Germinal center (tissue), 1 donor: ENCODE results near the gene SLC41A3.
"Not testable (repeated sequence)": the region's sequence is repeated elsewhere in the genome, so short reads cannot be mapped to it uniquely, and the experiment has no call there.

Experiments
- DNase-seq: peaks from one replicate; pipeline ENCODE4 v3.0.0; 2012; ENCODE audit warnings: mixed read lengths, low spot score

Gene SLC41A3

GRCh38 chr3:126082362-126083137, 1.4 kb downstream of the SLC41A3 start:
- no peak for DNase-seq

DNA sequence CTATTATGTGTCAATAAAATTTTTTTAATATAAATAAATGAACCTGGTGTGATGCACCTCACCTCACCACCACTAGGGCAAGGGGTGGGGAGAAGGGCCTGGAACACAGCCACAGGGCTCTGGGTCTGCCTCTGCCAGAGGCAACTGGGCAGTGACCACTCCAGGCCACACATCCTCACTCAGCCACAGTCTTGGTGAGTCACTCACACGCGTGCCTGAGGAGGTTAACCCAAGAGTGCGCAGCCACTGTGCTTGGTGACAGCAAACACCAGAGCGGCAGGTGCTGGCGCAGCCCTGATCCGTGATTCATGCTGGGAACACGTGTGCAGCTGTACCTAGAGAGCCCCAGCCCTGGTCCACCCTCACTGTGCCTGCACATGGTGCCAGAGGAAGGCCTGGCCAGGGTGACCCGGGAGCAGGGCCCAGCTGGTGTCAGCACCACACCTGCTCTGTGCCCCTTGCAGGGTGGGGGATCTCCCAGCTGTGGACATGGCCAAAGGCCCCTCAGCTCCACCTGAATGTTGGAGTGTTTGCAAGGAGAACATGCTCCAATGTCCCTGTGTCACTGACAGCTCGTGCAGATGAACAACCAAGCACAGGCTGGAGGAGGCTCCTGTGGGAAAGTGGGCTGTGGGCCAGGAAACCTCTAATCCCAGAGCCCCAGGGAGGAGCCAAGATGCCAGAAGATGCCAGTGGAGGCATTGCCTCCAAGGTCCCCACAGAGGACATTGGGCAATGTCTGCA, 2.1 kb downstream of the SLC41A3 start:
- DNase-seq, result no peak

DNA sequence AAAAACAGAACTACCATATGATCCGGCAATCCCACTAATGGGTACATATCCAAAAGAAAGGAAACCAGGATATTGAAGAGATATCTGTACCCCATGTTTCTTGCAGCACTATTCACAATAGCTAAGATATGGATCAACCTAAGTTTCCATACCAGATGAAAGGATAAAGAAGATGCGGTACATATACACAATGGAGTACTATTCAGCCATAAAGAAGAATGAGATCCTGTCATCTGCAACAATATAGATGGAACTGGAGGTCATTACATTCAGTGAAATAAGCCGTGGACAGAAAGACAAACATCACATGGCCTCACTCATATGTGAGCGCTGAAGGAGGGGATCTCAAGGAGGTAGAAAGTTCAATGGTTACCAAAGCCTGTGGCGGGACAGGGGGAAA, 3.0 kb downstream of the SLC41A3 start:
- DNase-seq, result no peak

- no peak for DNase-seq
These were observed 5.1 kb downstream of the SLC41A3 start for GRCh38 chr3:126078866-126079265.

DNA sequence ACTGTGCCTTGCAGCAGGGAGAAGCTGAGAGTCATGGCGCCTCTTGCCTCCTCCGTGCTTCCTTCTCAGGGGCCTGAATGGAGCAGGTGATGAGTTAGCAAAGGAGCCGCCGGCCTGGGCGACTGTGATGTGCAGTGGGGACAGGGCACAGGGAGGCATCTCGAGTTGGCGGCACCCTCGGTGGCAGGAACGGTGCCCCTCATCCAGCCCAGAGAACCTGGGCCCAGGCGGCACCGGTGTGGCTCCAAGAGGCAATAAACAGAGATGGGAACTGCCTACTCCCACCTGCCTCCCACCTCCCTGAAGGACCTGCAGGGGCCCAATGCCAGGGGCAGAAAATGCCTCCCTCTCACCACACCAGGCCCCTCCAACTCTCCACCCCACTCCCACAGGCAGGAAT, 6.2 kb downstream of the SLC41A3 start:
- DNase-seq, result no peak

DNA sequence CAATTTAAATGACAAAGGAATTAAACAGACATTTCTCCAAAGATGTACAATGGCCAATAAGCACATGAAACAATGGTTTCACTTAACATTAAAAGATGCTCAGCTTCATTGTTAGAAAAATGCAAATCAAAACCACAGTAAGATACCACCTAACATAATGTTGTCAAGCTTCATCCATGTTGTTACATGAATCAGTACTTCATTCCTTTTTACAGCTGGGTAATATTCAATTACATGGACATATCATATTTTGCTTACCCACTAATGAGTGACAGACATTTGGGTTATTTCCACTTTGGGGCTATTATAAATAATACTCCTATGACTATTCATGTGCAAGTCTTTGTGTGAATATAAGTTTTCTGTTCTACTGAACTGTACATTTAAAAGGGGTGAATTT, 7.8 kb downstream of the SLC41A3 start:
- DNase-seq, result no peak

- DNase-seq, result no peak
These were observed 13.8 kb downstream of the SLC41A3 start for GRCh38 chr3:126070146-126070545.

GRCh38 chr3:126067959-126068358, 16.0 kb downstream of the SLC41A3 start:
- DNase-seq, result no peak

DNA sequence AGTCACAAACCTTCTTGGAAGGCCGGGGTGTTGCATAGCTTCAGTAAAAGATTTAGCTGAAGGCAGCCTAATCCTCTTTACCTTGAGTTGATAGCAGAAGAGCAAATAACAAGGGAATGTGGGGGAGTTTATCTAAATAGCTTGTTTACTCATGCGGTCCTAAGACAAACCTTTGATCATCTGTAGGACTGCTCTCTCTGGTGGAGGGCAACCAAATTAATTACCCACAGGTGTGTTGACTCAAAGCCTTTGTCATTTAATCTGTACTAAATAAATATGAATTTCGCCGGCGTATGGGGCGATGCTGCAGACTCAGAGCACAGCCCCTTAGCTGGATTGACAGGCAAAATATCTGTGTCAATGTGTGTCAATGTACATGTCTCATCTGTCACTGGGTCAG, 17.2 kb downstream of the SLC41A3 start:
- not testable (repeated sequence) for DNase-seq

GRCh38 chr3:126065876-126066275, 18.0 kb downstream of the SLC41A3 start:
- DNase-seq, result no peak

GRCh38 chr3:126064627-126065258, 19.2 kb downstream of the SLC41A3 start:
- no peak for DNase-seq

GRCh38 chr3:126063358-126063965, 20.5 kb downstream of the SLC41A3 start:
- no peak for DNase-seq

DNA sequence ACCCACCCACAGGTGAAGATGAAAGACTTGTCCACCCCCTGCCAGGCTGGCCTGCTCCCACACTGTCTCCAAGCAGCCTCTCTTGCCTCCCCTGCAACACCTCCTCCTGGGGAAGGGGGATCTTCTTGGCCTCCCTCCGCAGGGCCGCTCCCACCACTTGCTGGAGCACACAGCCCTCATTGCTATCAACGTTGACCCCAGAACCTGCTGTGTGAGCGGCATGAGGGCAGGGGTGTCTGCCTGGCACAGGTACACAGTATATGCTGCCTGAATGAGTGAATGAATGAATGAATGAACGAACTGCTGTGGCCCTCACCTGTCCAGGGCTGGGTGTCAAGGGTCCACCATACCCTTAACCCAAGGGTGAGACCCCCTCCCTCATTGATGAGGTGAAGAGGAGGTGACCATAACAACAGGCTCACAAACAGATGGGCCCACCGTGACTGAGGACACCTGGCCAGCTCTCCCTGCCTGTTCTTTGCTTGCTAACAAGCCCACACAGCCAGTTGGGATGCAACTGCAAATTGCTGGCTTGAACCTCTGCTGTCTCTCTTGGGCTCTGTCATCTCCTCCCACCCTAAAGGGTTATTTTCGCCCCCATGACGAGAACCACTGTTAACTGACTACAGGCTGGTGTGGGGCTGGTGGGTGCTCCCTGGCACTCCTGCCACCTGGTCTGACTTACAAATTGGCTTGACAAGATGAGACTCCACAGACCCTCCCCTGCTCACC, 22.5 kb downstream of the SLC41A3 start:
- DNase-seq, result no peak

DNA sequence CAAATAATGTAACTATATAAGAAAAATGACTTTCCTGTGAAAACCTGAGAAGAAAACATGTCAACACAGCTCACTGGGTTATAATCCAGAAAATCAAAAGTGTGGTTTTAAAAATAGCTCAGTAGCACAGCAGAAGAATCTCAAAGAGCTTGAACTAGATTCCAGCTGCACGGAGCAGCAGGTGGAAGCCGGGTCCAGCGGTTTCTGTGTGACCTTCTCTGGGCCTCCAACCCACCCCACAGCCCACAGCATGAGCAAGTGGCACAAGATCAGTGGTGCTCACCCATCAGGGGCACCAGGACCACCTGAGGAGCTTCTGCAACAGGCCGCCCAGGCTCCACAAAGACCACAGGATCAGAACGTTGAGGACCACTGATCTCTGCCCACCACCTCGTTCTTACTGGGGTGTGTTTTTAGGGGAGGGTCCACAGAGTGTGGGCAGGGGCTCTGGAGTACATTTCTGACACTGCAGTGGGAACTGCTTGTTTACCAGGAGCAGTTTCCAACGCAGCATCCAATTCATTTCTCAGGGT, 23.2 kb downstream of the SLC41A3 start:
- DNase-seq, result no peak

DNA sequence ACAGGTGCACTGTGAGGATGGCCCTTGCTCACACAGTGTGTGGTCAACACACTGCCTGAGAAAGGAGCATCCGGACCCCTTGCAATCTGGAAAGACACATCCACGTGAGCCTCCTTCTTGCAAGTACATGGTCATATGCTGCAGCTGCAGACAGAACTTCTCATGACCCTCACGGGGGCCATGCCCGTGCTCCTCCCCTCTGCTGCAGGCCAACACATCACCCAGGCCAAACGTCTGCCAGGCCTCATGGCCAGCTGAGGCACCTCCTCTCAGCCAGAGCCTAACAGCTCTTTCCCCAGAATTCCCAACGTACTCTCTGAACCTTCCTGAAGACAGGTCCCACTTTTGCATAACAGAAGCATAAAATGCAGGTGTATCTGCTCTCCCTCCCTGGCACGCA, 25.3 kb downstream of the SLC41A3 start:
- no peak for DNase-seq

DNA sequence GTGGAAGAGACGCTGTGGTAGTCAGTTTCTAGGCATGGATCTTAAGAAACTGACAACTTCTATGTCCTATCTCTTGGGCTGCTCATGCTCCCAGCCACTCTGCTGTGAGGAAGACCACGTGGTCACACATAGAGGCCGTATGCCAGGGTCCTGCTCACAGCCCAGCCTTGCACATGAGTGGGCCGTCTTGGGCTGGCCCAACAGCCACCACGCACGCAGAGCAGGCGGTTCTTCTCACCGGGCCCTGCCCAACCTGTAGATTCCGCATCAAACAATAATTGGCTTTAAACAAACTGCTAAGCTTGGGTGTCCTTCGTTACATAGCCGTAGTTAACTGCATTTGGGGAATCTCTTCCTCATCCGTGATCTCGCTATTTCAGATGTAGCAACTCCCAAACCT, 26.0 kb downstream of the SLC41A3 start:
- no peak for DNase-seq

DNA sequence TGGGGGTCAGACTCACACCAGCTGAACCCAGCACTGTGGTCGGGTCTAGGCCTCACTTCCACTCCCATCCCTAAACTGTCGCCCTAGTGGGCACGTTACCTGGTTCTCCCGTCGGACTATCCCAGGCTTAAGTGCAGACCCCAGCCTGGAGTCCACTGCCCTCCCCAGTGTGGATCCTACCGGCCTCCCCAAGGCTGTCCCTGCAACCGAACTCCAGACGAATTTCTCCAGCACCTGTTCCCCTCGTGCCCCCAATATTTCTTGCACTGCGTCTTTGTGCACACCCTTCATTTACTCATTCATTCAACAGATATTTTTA, 26.5 kb downstream of the SLC41A3 start:
- no peak for DNase-seq

- no peak for DNase-seq
These were observed 27.0 kb downstream of the SLC41A3 start for GRCh38 chr3:126056681-126057500.

DNA sequence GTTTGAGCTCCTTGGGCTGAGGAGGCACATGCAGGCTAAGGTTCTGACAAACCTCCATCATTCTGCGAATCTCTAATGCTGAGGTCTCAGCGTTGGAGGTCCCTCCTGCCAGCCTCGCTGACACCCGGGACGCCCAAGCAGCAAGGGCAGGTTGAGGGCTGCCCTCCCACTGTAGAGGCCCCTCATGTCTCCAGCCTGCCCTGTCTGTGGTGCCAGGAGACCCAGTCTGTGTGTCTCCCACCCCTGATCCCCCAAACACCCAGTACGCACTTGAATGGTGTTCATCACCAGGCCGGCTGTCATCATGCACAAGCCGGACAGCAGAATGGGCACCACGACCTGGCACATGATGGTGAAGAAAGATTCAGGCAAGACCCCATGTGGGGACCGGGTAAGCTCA, 27.8 kb downstream of the SLC41A3 start:
- DNase-seq, result no peak

GRCh38 chr3:126054870-126055269, 29.1 kb downstream of the SLC41A3 start:
- DNase-seq, result no peak

DNA sequence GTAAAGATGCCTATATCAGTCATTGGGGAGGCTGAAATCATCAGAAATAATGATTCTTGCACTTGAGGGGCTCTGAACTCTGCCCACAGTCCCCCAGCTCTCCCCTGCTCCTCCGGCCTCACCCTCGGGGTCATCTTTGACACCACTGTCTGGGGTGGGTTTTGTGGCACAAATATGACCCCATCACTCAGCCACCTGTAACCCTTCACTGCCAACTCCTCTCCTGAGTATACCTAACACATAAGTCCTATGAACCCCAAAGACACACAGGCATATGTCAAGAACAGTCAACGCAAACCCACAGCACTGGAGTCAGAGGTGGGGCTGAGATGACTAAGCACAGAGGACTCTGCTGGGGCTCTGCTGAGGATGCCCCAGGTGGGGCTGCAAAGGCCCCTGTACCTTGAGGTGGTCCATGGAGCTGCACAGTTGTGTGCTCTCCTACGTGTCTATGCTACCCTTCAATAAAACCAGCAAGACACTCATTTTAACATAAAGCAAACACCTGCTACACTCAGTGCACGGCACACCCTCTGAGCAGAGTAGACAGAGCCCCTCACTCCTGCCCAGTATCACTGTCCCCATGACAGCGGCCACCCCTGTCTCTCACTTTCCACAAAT, 29.9 kb downstream of the SLC41A3 start:
- no peak for DNase-seq
